NCI-H345 treated with DMSO at 0.1 percent for 48 hours (cell line): ENCODE results near the gene SLC66A1.

Source experiments
- DNase-seq: peaks from one replicate; lab custom pipeline; 2025; ENCODE audit not compliant: unreplicated experiment; lab: John Stamatoyannopoulos, UW

The SLC66A1 gene

GRCh38 chr1:19360432-19360831 lies 48.3 kb downstream of the SLC66A1 start:
- DNase-seq = no peak

- peak; percentile 22 for DNase-seq
Measured at GRCh38 chr1:19360843-19361610, 48.9 kb downstream of the SLC66A1 start.

GRCh38 chr1:19361611-19362147 lies 49.6 kb downstream of the SLC66A1 start:
- DNase-seq = no peak

- no peak for DNase-seq
Measured at GRCh38 chr1:19363536-19364152, 51.5 kb downstream of the SLC66A1 start.

GRCh38 chr1:19365721-19366120 lies 53.6 kb downstream of the SLC66A1 start:
- DNase-seq = no peak

GRCh38 chr1:19366599-19367536 lies 54.7 kb downstream of the SLC66A1 start:
- DNase-seq = peak; percentile 20

GRCh38 chr1:19367584-19368041 lies 55.5 kb downstream of the SLC66A1 start:
- no peak for DNase-seq

GRCh38 chr1:19368050-19368449 lies 55.9 kb downstream of the SLC66A1 start:
- DNase-seq = no peak

- no peak for DNase-seq
Measured at GRCh38 chr1:19368964-19369363, 56.8 kb downstream of the SLC66A1 start.

GRCh38 chr1:19369396-19370090 lies 57.4 kb downstream of the SLC66A1 start:
- no peak for DNase-seq

- no peak for DNase-seq
Measured at GRCh38 chr1:19370453-19371170, 58.5 kb downstream of the SLC66A1 start.

- DNase-seq = no peak
Measured at GRCh38 chr1:19371226-19372135, 59.4 kb downstream of the SLC66A1 start.

GRCh38 chr1:19372136-19372514 lies 60.0 kb downstream of the SLC66A1 start:
- no peak for DNase-seq

GRCh38 chr1:19372602-19373001 lies 60.5 kb downstream of the SLC66A1 start:
- DNase-seq = no peak

GRCh38 chr1:19373211-19374082 lies 61.3 kb downstream of the SLC66A1 start:
- no peak for DNase-seq

- DNase-seq = no peak
Measured at GRCh38 chr1:19374083-19374801, 62.1 kb downstream of the SLC66A1 start.

- DNase-seq = no peak
Measured at GRCh38 chr1:19374926-19375325, 62.8 kb downstream of the SLC66A1 start.
